GM21529 (cell line): ENCODE measurements around the gene RNF213.
"Not testable (repeated sequence)": the region's sequence is repeated elsewhere in the genome, so short reads cannot be mapped to it uniquely, and the experiment has no call there.

Experiments used
- ATAC-seq: cut with Tn5 transposase; IDR thresholded peaks from one replicate; pipeline ENCODE4 v1.9.1; 2021; ENCODE audit not compliant: unreplicated experiment

RNF213 gene

DNA sequence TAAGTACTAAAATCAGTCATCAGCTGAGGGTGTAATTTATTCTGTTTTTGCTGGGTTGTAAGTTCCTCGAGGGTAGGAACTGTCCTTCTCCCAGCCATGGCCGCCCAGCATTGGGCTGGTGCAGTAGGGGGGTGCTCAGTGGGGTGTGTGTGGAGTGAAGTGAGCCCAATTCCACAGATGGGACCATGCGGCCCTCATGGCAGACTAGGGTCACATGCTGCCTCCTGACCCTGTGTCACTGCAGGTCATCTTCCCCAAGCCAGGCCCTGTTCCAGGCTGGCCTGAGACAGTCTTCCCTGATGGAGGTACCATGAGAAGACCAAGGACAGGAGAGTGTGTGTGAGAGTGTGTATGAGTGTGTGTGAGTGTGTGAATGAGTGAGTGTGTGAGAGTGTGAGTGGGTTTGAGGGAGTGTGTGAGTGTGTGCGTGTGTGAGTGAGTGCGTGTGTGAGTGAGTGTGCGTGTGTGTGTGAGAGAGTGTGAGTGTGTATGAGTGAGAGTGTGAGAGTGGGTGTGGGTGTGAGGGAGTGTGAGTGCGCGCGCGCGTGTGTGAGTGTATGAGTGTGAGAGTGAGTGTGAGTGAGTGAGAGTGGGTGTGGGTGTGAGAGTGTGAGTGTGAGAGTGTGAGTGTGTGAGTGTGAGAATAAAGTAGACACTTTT is 36.7 kb upstream of the RNF213 start:
- no peak for ATAC-seq

DNA sequence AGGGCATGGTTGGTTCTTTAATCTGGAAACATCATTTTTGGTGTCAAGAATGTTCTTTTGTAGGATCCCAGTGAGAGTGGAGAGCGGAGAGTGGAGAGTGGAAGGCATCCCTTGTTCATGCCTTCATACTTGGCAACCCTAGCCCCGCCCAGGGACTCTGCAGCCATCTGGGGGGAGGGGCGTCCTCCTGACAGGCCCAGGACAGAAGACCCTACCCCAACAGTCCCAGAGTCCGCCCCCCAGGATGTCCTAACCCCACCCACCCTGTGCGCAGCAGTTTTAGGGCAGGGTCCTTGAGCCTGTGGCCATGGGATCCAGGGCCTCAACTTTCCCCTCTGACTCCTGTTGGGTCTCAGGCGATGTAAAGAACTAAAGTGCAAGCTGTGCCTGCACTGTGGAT is 36.0 kb upstream of the RNF213 start:
- no peak for ATAC-seq

DNA sequence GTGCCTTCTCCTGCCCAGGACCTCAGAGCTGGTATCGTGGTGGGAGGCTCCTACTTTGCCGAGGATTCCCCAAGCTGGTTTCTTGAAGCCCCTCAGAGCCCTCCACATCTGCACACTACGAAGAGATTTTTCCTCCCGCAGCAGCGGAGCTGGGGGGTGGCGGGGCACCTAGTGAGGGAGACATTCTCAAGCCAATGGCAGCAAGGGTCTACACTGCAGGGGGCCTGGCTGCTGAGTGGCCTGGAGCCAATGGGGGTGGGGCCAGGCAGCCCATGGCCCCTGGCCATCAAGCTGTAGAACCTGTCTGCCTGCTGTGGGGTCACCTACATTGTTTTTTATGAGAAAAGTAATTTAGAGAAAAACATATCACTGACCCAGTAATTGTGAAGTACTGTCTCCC is 35.4 kb upstream of the RNF213 start:
- no peak for ATAC-seq

DNA sequence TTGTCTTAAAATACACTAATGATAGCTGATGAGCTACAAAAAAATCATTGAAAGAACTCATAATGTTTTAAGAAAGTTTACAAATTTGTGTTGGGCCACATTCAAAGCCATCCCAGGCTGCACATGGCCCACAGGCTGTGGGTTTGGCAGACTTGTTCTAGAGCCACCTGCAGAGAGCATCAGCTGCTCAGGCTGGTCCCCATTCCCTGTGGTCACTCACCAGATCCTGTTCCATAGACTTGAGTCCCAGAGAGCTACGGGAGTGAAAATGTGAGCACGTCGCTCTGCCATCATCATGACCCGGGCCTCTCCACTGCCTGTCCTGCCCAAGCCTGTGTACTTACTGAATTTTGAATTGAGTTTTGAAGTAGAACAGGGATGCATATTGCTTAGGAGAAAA is 33.5 kb upstream of the RNF213 start:
- ATAC-seq = no peak

DNA sequence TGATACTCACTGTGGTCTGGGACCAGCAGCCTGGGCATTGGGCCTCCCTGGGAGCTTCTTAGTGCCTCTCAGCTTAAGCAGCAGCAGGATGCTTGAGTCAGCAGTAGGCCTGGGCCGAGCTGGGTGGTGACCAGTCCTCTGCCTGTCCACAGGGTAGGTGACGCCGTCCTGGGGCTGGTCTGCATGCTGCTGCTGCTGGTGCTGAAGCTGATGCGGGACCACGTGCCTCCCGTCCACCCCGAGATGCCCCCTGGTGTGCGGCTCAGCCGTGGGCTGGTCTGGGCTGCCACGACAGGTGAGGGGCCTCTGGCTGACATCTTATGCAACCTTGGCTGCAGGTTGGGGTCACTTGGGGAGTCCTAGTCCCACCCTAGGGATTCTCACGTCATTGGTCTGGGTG is 33.0 kb upstream of the RNF213 start:
- no peak for ATAC-seq

DNA sequence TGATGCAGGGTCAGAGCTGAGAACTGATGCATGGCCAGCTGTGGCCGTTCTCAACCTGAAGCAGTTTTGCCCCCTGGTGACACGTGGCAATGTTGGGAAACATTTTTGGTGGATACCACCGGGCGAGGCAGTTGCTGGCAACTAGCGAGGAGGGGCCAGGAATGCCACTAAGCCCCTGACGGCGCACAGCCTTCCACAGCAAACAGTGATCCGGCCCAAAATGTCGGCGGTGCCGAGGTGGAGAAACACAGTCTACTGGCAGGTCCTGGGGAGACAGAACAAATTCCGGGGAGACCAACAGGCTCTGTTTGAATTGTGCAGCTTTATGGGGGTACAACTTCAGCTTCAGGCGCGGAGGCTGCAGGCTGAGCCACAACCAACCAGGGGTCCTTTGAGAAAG is 32.2 kb upstream of the RNF213 start:
- ATAC-seq = no peak

DNA sequence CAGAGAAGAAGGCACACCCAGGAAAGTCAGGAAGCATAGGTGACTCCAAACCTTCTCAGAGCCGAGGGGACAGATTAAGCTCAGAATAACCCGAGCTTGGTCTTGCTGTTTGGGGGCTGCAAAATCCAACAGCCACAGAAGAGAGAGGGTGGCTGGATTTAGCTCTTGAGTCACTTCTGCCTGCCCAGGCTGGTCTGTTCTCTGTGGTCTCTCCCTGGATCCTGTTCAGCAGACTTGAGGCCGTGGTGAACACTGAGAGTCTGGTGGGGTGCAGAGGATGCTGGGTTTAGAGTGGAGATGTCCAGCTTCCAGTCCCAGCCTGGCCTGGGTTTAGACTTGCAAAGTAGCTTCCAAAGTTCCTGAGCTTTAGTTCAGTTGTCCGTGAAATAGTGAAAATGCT is 31.6 kb upstream of the RNF213 start:
- ATAC-seq = no peak

DNA sequence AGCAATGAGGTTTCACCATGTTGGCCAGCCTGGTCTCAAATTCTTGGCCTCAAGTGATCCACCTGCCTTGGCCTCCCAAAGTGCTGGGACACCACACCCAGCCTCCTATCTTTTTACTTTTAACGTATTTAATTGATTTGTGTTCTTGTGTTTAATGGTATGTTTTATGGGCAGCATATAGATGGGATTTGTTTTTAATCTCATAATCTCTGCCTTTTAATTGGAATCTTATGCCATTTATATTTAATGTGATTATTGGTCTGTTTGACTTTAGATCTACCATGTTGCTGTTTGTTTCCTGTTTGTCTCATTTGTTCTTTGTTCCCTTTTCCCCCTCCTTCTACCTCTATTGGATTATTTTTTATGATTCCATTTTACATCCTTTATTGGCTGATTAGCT is 28.2 kb upstream of the RNF213 start:
- ATAC-seq = no peak

DNA sequence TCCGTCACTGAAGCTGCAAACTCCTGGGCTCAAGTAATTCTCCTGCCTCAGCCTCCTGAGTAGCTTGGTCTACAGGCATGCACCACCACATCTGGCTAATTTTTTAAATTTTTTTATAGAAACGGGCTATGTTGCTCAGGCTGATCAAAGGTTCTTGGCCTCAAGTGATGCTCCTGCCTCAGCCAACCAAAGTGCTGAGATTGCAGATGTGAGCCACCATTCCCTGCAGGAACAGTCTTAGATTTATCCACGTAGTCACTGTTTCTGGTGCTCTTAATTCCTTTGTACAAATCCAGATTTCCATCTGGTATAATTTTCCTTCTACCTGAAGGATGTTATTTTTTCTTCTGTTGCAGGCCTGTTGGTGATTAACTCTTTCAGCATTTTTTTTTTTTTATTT is 27.4 kb upstream of the RNF213 start:
- no peak for ATAC-seq

DNA sequence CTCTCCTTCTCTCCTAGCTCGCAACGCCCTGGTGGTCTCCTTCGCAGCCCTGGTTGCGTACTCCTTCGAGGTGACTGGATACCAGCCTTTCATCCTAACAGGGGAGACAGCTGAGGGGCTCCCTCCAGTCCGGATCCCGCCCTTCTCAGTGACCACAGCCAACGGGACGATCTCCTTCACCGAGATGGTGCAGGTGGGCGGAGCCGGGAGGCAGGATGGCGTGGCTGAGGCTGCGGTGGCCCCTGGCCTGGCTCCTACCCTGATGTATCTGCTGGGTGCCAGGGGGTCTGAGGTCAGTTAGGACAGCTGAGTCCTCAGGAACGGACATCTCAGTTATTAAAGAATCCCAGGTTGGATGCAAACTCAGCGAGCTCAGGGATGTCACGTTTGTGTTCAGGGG is 23.7 kb upstream of the RNF213 start:
- no peak for ATAC-seq

DNA sequence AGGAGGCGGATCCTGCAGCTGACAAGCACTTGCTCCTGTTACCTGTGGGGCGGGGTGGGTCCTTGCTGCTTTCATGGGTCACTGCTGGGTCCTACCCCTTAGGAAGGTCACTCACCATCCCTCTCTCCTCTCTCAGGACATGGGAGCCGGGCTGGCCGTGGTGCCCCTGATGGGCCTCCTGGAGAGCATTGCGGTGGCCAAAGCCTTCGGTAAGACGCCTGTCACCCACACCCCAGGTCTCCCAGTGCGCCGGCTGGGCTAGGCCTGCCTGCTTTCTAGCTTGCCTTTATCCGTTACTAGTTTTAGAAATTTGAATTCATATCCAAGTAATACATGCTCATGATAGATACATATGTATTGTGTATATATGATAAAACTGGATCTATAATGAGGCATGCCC is 23.3 kb upstream of the RNF213 start:
- no peak for ATAC-seq

DNA sequence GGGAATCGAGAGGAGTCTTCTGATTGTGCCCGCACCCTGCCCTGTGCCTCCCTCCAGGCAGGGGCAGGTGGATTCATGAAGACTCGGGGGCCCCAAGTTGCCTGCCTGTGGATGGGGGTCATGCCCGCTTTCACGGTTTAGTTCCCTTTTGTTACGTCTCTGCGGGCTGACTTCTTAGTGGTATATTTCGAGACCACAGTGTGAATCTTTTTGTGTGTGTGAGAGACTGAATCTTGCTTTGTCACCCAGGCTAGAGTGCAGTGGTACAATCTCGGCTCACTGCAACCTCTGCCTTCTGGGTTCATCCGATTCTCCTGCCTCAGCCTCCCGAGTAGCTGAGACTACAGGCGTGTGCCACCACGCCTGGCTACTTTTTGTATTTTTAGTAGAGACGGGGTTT is 18.1 kb upstream of the RNF213 start:
- ATAC-seq = no peak

DNA sequence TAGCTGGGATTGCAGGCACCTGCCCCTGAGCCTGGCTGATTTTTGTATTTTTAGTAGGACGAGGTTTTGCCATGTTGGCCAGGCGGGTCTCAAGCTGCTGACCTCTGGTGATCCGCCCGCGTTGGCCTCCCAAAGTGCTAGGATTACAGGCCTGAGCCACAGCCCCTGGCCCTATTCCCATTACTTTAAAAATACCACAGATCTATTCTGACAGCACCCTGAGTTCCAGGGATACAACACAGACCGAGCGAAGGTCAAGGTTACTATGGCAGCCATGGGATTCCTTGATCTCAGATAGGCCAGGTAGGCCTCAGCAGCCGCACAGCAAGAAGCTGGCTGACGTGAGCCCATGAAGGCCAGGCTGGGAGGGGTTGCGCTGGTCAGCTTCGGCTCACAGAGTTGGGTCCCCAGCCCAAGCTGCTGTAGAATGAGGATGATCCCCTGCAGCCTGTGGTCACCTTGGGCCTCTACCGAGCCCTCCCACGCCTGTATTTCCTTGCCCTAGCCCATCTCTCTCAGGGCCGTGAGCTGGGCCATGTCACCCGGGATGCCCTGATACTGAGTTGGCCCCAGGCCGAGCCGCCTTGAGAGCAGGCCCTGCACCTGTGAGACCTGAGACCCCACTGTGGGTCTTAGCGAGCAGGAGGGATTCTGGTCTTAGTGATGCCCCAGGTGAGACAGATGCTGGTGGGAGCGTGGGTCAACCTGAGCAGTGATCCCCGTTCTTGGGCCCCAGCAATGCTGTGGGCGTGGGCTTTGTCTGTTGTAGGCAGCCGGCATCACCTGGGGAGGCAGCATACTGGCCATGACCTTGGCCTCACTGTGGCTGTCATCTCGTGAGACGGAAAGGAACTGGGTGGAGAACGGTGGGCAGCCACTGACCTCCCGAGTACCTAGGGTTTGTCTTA is 16.9 kb upstream of the RNF213 start:
- no peak for ATAC-seq

DNA sequence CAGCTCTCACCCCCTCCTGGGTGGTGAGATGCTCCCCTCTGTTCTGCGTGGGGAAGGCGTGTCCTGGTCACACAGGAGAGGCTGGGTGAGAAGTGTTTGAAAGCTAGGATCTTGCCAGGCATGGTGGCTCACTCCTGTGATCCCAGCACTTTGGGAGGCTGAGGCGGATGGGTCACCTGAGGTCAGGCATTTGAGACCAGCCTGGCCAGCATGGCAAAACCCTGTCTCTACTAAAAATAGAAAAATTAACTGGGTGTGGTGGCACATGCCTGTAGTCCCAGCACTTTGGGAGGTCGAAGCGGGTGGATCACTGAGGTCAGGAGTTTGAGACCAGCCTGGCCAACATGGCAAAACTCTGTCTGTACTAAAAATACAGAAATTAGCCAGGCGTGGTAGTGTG is 16.2 kb upstream of the RNF213 start:
- ATAC-seq = not testable (repeated sequence)

DNA sequence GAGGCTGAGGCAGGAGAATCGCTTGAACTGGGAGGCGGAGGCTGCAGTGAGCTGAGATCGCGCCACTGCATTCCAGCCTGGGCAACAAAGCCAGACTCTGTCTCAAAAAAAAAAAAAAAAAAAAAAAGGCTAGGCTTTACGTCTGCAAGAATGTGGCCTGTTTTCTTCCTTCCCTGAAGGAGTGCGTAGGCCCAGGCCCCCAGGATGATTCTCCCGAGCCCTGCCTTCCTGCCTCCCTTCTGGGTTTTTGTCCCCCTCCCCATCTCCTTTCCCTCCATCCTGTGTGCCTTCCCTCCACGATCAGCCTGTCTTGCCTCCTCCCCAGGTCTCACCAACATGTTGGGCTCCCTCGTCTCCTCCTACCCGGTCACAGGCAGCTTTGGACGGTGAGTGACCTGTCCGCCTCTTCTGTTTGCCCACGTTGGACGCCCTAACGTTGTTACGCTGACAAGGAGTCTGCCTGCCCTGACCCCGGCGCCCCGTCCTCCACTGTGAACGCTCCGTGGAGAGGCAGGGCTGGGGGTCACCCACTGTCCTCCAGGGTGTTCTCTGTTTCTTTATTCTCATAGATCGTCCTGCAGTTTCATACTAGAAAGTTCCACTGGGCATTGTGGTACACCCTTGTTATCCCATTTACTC is 15.7 kb upstream of the RNF213 start:
- ATAC-seq = no peak

DNA sequence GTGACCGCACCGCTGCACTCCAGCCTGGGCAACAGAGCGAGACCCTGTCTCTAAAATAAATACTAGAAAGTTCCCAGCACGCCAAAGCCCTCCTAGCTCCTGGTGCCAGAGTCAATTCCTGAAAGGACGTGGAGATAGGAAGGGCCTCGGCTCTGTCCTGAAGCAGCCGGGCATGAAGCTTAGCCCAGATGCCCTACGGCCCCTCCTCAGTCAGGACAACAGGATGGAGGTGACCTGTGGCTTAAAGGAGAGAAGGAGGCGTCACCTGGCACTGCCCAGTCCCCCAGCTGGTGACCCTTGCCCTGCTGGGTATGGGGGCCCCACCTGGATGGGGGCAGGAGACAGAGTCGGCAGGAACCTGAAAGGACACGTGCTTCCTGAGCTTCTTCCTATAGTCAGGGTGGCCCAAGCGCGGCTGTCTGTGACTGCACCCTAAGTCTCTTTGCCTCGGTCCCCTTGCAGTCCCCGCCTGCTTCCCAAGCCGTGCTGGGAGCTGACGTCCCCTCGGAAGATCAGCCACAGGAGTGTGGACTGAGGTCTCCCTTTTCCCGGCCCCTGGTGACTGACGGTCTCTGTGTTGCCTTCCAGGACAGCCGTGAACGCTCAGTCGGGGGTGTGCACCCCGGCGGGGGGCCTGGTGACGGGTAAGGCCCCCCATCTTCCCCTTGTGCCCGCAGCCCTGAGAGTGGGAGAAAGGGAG is 14.9 kb upstream of the RNF213 start:
- ATAC-seq = no peak

DNA sequence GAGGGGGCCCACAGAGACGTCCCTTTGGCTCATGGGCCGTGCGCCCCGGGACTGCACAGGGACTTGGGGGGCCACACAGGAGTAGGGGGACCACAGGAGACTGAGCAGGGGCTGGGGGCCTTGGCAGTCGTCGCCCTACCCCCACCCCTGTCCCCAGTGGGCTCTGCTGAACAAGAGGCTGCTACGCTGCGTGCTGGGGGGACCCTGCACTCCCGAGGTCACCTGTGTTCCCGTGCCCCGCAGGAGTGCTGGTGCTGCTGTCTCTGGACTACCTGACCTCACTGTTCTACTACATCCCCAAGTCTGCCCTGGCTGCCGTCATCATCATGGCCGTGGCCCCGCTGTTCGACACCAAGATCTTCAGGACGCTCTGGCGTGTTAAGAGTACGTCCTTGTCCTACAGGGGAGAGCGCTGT is 14.4 kb upstream of the RNF213 start:
- ATAC-seq = no peak

DNA sequence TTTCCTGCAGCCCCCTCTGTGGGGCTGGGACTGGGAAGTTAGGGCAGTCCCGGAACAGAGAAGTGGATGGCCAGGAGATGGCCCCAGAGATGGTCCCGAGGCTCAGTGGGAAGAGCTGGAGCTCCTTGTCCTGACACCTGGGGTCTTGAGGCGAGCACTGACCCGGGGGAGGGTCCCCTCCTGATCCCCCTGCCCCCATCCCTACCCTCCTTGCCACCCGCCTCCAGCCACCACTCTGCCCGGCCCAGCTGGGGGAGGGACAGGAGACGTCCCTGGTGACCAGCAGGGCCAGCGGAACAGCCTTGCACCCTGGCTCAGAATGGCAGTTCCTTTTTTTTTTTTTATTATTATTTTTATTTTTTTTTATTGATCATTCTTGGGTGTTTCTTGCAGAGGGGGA is 13.9 kb upstream of the RNF213 start:
- no peak for ATAC-seq

DNA sequence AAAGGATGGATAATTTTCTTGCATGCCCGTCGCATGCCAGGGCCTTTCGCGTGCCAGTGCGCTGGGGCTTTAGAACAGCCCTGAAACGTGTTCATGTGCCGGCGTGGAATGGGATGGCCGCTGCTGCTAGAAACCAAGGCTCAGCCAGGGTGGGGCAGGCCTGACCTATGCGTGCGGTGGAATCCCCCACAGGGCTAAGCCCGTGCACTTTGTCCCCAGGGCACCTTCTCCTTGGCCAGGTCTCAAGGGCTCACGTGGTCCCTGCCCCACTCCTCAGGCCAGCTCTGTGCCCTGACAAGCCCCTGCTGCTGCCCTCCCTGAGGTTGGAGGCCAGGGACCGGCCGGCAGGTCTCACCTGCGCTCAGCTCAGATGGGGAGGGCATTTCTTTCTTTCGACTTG is 13.1 kb upstream of the RNF213 start:
- ATAC-seq = no peak

DNA sequence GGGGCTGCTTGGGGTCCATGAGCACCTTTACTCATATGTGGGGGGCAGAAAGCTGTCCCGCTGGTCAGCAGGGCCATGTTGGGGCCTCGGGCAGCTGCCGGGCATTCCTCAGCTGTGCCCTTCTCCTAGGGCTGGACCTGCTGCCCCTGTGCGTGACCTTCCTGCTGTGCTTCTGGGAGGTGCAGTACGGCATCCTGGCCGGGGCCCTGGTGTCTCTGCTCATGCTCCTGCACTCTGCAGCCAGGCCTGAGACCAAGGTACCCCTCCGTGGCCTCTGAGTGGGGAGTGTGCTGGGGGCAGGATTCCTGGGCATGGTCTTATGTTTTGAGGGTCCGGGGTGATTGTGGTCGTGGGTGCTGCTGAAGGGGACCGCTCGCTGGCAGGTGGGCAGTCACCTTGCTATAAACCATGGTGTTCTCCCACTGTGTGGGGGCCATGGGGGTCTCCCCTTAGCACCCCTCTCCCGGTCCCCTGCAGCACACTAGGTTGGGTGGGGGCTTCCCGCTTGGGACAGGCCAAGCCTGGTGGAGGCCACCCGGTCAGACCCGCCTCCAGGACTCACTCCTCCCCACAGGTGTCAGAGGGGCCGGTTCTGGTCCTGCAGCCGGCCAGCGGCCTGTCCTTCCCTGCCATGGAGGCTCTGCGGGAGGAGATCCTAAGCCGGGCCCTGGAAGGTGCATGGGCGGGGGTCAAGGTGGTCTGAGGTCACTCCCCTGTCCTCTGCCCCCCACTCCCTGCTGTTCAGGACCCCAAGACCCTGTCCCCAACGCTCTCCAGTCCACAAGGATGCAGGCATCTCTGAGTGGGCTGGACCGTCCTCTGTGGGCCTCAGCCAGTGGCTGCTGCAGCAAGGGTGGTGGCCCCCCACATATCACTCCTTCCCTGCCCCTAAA is 12.4 kb upstream of the RNF213 start:
- ATAC-seq = no peak
